Stimulated activated CD4-positive, alpha-beta T cell treated with anti-CD3 and anti-CD28 coated beads, Interleukin-4, amount 100 ng/mL, for 24 hours (primary cell): ENCODE measurements around the gene TUBGCP2.
"Not testable (repeated sequence)": the region's sequence is repeated elsewhere in the genome, so short reads cannot be mapped to it uniquely, and the experiment has no call there.

Experiments used
- DNase-seq: peaks from one replicate; pipeline ENCODE4 v3.0.0-alpha.2; 2020

Gene TUBGCP2

GRCh38 chr10:133324857-133325260 lies 16.2 kb upstream of the TUBGCP2 start:
- no peak for DNase-seq

GRCh38 chr10:133324198-133324792 lies 15.6 kb upstream of the TUBGCP2 start:
- DNase-seq, result peak; percentile 59

GRCh38 chr10:133322064-133322709 lies 13.5 kb upstream of the TUBGCP2 start:
- not testable (repeated sequence) for DNase-seq

- DNase-seq, result not testable (repeated sequence)
Observed at GRCh38 chr10:133320852-133321422, 12.3 kb upstream of the TUBGCP2 start.

- peak; percentile 69 for DNase-seq
Observed at GRCh38 chr10:133318494-133319127, 9.9 kb upstream of the TUBGCP2 start.

- DNase-seq, result no peak
Observed at GRCh38 chr10:133316732-133317131, 8.1 kb upstream of the TUBGCP2 start.

- DNase-seq, result no peak
Observed at GRCh38 chr10:133316266-133316665, 7.6 kb upstream of the TUBGCP2 start.

- no peak for DNase-seq
Observed at GRCh38 chr10:133315847-133316246, 7.2 kb upstream of the TUBGCP2 start.

- no peak for DNase-seq
Observed at GRCh38 chr10:133314911-133315310, 6.2 kb upstream of the TUBGCP2 start.

GRCh38 chr10:133313192-133313591 lies 4.5 kb upstream of the TUBGCP2 start:
- DNase-seq, result no peak

- no peak for DNase-seq
Observed at GRCh38 chr10:133312769-133313145, 4.1 kb upstream of the TUBGCP2 start.

- no peak for DNase-seq
Observed at GRCh38 chr10:133312016-133312768, 3.5 kb upstream of the TUBGCP2 start.

- no peak for DNase-seq
Observed at GRCh38 chr10:133311570-133311969, 2.9 kb upstream of the TUBGCP2 start.

- no peak for DNase-seq
Observed at GRCh38 chr10:133310789-133311188, 2.1 kb upstream of the TUBGCP2 start.

GRCh38 chr10:133310399-133310755 lies 1.7 kb upstream of the TUBGCP2 start:
- DNase-seq, result no peak

- DNase-seq, result no peak
Observed at GRCh38 chr10:133309720-133310398, 1.2 kb upstream of the TUBGCP2 start.

- DNase-seq, result peak; percentile 93
Observed at GRCh38 chr10:133309100-133309719, 538 bp upstream of the TUBGCP2 start.

GRCh38 chr10:133307776-133308420 lies 774 bp downstream of the TUBGCP2 start:
- DNase-seq, result peak; percentile 87

- DNase-seq, result no peak
Observed at GRCh38 chr10:133306941-133307379, 1.7 kb downstream of the TUBGCP2 start.

- no peak for DNase-seq
Observed at GRCh38 chr10:133306097-133306476, 2.6 kb downstream of the TUBGCP2 start.

GRCh38 chr10:133303206-133303605 lies 5.5 kb downstream of the TUBGCP2 start:
- DNase-seq, result no peak

GRCh38 chr10:133302230-133302629 lies 6.4 kb downstream of the TUBGCP2 start:
- DNase-seq, result no peak
